ENCODE data around the gene SLC16A11. TPM values are rescaled to one million over a fixed set of nuclear protein-coding genes. Genes with fewer than 3 reads are reported as not detected.
"Not testable (repeated sequence)": the region's sequence is repeated elsewhere in the genome, so short reads cannot be mapped to it uniquely, and the experiment has no call there.

SLC16A11 gene
- 1 to 10 TPM; 1.1 to 6.3 (median 4.1) TPM for total RNA-seq

DNA sequence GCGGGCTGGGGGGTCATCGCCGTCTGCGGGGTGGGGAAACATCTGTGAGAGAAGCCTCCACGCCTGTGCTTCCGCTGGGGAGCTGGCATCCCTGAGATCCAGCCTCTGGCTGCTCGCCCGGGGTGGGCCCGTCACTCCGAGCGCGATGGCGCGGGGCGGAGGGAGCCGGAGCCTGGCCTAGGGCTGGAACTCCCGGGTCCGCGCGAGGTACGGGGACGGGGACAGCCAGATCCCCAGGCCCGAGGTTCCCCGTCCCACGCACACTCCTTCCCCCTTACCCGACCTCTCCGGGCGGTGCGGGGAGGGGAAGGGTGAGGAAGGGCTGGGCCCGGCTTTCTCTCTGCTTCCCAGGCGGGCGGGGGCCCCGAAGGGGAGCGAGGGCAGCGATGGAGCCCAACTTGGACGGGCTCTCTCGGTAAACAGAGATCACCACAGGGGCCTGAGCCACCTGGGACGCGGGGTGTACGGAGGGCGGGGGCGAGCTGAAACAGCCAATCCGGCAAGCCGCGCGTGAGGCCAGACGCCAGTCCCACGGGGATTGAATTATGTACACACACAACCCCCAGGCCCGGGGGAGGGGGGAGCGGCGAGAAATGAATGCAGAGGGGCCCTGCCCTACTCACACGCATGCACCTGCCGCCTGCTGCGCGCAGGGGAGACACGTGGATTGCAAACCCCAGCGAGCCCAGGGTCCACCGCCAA is at the start of gene SLC16A11:
Gene SLC16A11, minus strand, starts transcription at position 596 of the 702 bp plus-strand sequence. Its CDS starts 579 bp downstream, at position 17.
- 2 to 8% methylated on average over 23 to 57 of the region's 58 CpGs for WGBS, 2 donors
- TF ChIP-seq CTCF (IDR thresholded peaks at IDR 0.05), result no peak
- TF ChIP-seq POLR2A (IDR thresholded peaks at IDR 0.05), result no peak

DNA sequence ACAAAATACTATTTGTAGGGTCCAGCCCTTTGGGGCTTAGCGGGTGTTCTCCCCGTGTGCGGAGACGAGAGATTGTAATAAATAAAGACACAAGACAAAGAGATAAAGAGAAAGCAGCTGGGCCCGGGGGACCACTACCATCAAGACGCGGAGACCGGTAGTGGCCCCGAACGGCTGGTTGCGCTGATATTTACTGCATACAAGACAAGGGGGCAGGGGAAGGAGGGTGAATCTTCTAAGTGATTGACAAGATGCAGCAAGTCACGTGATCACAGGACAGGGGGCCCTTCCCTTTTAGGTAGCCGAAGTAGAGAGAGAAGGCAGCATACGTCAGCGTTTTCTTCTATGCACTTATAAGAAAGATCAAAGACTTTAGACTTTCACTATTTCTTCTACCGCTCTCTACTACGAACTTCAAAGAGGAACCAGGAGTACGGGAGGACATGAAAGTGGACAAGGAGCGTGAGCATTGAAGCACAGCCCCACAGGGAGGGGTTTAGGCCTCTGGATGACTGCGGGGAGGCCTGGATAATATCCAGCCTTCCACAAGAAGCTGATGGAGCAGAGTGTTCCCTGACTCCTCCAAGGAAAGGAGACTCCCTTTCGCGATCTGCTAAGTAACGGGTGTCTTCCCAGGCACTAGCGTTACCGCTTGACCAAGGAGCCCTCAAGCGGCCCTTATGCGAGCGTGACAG is 47.6 kb upstream of the SLC16A11 start:
- H3K4me3 ChIP-seq (ENCODE audit: low read depth, poor library complexity, severe bottlenecking); intact Hi-C loops (cut with DNase I; ENCODE audit: low total_unique reads): not testable (repeated sequence)
- WGBS, 2 donors, result 62 to 68% methylated on average over 20 to 25 of the region's 28 CpGs
- peak in 1 of 2 donors; percentile 56 for DNase-seq (ENCODE audit: low spot score in 2 of 2)

More for the DNA sequence above, at the start of gene SLC16A11:
- intact Hi-C loops (cut with DNase I; ENCODE audit: low total_unique reads), result no loop called here
- peak; percentile 44 to 91 for DNase-seq (ENCODE audit: low spot score in 2 of 2)
- peak within 1 kb of the TSS; percentile 36 for H3K4me3 ChIP-seq (ENCODE audit: low read depth, poor library complexity, severe bottlenecking)

- intact Hi-C loops (cut with DNase I; ENCODE audit: low total_unique reads), result not testable (repeated sequence)
- WGBS, 2 donors, result 84 to 89% methylated on average over 6 of the region's 6 CpGs
Observed at GRCh38 chr17:7089570-7089969, 45.7 kb upstream of the SLC16A11 start.

GRCh38 chr17:7088442-7088841 is 44.5 kb upstream of the SLC16A11 start:
- H3K4me3 ChIP-seq (ENCODE audit: low read depth, poor library complexity, severe bottlenecking); intact Hi-C loops (cut with DNase I; ENCODE audit: low total_unique reads): not testable (repeated sequence)
- peak in 1 of 2 donors; percentile 43 for DNase-seq (ENCODE audit: low spot score in 2 of 2)

More at GRCh38 chr17:7089570-7089969, 45.7 kb upstream of the SLC16A11 start:
- DNase-seq (ENCODE audit: low spot score in 2 of 2); H3K4me3 ChIP-seq (ENCODE audit: low read depth, poor library complexity, severe bottlenecking): not testable (repeated sequence)

DNA sequence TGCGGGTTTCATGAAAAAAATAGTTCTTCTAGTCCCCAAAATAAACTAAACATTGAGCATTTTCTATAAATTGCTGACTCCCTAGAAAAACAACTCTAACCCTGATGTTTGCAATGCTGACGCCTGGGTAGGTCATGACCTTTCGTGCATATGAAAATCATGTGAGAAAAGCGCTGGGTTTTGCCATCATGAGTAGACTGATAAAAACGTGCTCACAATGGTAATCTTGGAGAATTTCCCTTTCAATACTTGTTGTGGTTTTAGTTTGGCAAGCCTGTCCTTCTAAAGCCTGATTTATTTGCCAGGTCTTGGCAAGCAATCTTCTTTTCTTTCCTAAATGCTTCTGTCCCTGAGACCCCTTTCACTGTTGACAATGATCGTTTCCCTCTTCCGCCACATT is 40.2 kb upstream of the SLC16A11 start:
- no peak overlapping the region for H3K4me3 ChIP-seq (ENCODE audit: low read depth, poor library complexity, severe bottlenecking)
- intact Hi-C loops (cut with DNase I; ENCODE audit: low total_unique reads), result no loop called here
- TF ChIP-seq CTCF (IDR thresholded peaks at IDR 0.05) (no peak), POLR2A (IDR thresholded peaks at IDR 0.05) (no peak)
- no peak for DNase-seq (ENCODE audit: low spot score in 2 of 2)
- WGBS, 2 donors, result 33 to 39% methylated on average over 7 of the region's 7 CpGs

More at GRCh38 chr17:7088442-7088841, 44.5 kb upstream of the SLC16A11 start:
- WGBS, 2 donors, result 52 to 61% methylated on average over 4 of the region's 4 CpGs

GRCh38 chr17:7083592-7083991 is 39.7 kb upstream of the SLC16A11 start:
- TF ChIP-seq CTCF (IDR thresholded peaks at IDR 0.05) (no peak), POLR2A (IDR thresholded peaks at IDR 0.05) (no peak)
- 66 to 75% methylated on average over 4 of the region's 4 CpGs for WGBS, 2 donors
- intact Hi-C loops (cut with DNase I; ENCODE audit: low total_unique reads), result no loop called here
- peak in 1 of 2 donors; percentile 29 for DNase-seq (ENCODE audit: low spot score in 2 of 2)
- H3K4me3 ChIP-seq (ENCODE audit: low read depth, poor library complexity, severe bottlenecking), result no peak overlapping the region

GRCh38 chr17:7081341-7082062 is 37.6 kb upstream of the SLC16A11 start:
- intact Hi-C loops (cut with DNase I; ENCODE audit: low total_unique reads), result no loop called here
- no peak overlapping the region for H3K4me3 ChIP-seq (ENCODE audit: low read depth, poor library complexity, severe bottlenecking)
- TF ChIP-seq CTCF (IDR thresholded peaks at IDR 0.05) (no peak), POLR2A (IDR thresholded peaks at IDR 0.05) (no peak)
- WGBS, 2 donors, result 87% methylated on average over 16 of the region's 16 CpGs
- peak in 1 of 2 donors; percentile 80 for DNase-seq (ENCODE audit: low spot score in 2 of 2)
